ENCODE measurements around the gene PIP5KL1. TPM values are rescaled to one million over a fixed set of nuclear protein-coding genes. Genes with fewer than 3 reads are reported as not detected.

PIP5KL1 gene
- total and polyA plus RNA-seq, 2 of the 8 experiments (the other 6 are each of a cell fraction or from before 2014, with no cell fraction given), result 13.4 to 15.4 TPM

- no peak overlapping the region for H3K14ac ChIP-seq (ENCODE audit: insufficient read length)
- H3K9ac ChIP-seq (replicated peaks in 1 of 4; ENCODE audit: extremely low read depth in 1 of 4, low read depth in 3 of 4, low read length in 3 of 4), result no peak overlapping the region
- no peak overlapping the region for H2BK120ac ChIP-seq (replicated peaks; ENCODE audit: low read depth, low read length)
- no peaks in the 10 kb centered on the region for H3K79me1 ChIP-seq (ENCODE audit: low read depth, low read length)
- DNase-seq (ENCODE audit: low read depth in 1 of 2, low spot score in 2 of 2) (no peak), FAIRE-seq (no peak)
- no peak overlapping the region for H2BK5ac ChIP-seq (ENCODE audit: low read depth, low read length)
- peak overlapping the region; percentile 75 for H4K91ac ChIP-seq (replicated peaks; ENCODE audit: insufficient read length, low read length)
- H3K4me1 ChIP-seq (replicated peaks in 1 of 4; ENCODE audit: control insufficient read depth in 3 of 4, insufficient read depth in 4 of 4, low read length in 3 of 4), result peaks cover 13 to 24% (median 20%) of the 10 kb centered on the region in 4 experiments
- no peak overlapping the region for H3K56ac ChIP-seq (replicated peaks; ENCODE audit: insufficient read length, low read depth, low read length)
- H4K20me1 ChIP-seq (replicated peaks in 1 of 2; ENCODE audit: control insufficient read depth in 1 of 2, insufficient read depth in 2 of 2, low read length in 2 of 2), result peaks cover 0 to 3% of the 10 kb centered on the region in 2 experiments
- H2BK15ac ChIP-seq (ENCODE audit: low read length), result peak overlapping the region; percentile 13; the same call in 1 of the 2 replicates
- H4K5ac ChIP-seq (ENCODE audit: insufficient read length, low read depth, low read length), result no peak overlapping the region
- 23% methylated on average over 23 of the region's 24 CpGs; no CpG with 5 or more reads in 1 of the 2 experiments for WGBS, 2 experiments (ENCODE audit: extremely low coverage in 1 of 2, insufficient coverage in 1 of 2, insufficient read length in 1 of 2, insufficient replicate concordance in 2 of 2, low coverage in 1 of 2, low lambda C conversion rate in 2 of 2, missing lambda C conversion rate in 1 of 2)
- no peak overlapping the region for H3K4ac ChIP-seq (replicated peaks; ENCODE audit: insufficient read length, low read depth, low read length)
- H3K4me2 ChIP-seq (ENCODE audit: insufficient read depth in 1 of 2, low read depth in 2 of 2, low read length in 2 of 2), result peak overlapping the region; percentile 76 to 96
- H4K8ac ChIP-seq (ENCODE audit: extremely low read depth, insufficient read depth, low read length), result peak overlapping the region; percentile 66; the same call in 1 of the 2 replicates
- POLR2A ChIA-PET (ENCODE audit: partially characterized antibody), result interaction anchor here (0.7 to 1.6 kb wide), 8 partner anchors 9 to 172 kb away, joined by 3 to 5 read pairs (median 3); partner anchors contain the start of genes DPM2, NAIF1 and SLC25A25
- H2AK5ac ChIP-seq (ENCODE audit: low read depth, low read length), result no peak overlapping the region
- peak overlapping the region; percentile 48 for H3K18ac ChIP-seq (ENCODE audit: extremely low read depth, low read length)
- no peaks in the 10 kb centered on the region for H3K79me2 ChIP-seq (ENCODE audit: control insufficient read depth in 1 of 2, insufficient read depth in 2 of 2, low read length in 2 of 2)
- H3K9me3 ChIP-seq (ENCODE audit: insufficient read depth in 2 of 2, low read depth in 1 of 2, low read length in 1 of 2), result no peaks in the 10 kb centered on the region
- H2BK12ac ChIP-seq (ENCODE audit: low read depth, low read length), result peak overlapping the region; percentile 32; the same call in 1 of the 2 replicates
- H2AFZ ChIP-seq (ENCODE audit: low read length), result no peak overlapping the region
- H3K27me3 ChIP-seq (replicated peaks in 1 of 4; ENCODE audit: control insufficient read depth in 3 of 4, extremely low read depth in 1 of 4, insufficient read depth in 3 of 4, low read length in 3 of 4), result peaks cover 0 to 18% (median 16%) of the 10 kb centered on the region in 4 experiments; a peak in 6 of 7 replicates
- H3K27ac ChIP-seq (ENCODE audit: low read depth, low read length), result no peak overlapping the region
- H3K36me3 ChIP-seq (ENCODE audit: control insufficient read depth in 2 of 4, insufficient read depth in 4 of 4, low read length in 3 of 4), result no peaks in the 10 kb centered on the region
- CTCF ChIA-PET (ENCODE audit: partially characterized antibody), result interaction anchor here (0.6 to 8.1 kb wide), 8 partner anchors 15 to 1898 kb away, joined by 3 to 68 read pairs (median 4); no protein-coding TSS in a partner anchor
- H3K23me2 ChIP-seq (ENCODE audit: low read depth, low read length), result peaks cover 20% of the 10 kb centered on the region; the same call in 1 of the 2 replicates
- H3K4me3 ChIP-seq (ENCODE audit: extremely low read depth in 1 of 4, insufficient read depth in 2 of 4, low read depth in 3 of 4, low read length in 4 of 4), result peak overlapping the region; percentile 31 to 62 (median 48)
- H2BK20ac ChIP-seq (ENCODE audit: low read length), result no peak overlapping the region
- H3K23ac ChIP-seq (ENCODE audit: insufficient read length), result no peak overlapping the region
- TF ChIP-seq FOSL1 (IDR thresholded peaks at IDR 0.05; ENCODE audit: insufficient read depth, low read depth, low read length) (no peak), POLR2A (IDR thresholded peaks at IDR 0.05; ENCODE audit: control extremely low read depth in 1 of 2, low read depth in 2 of 2, low read length in 2 of 2) (no peak), SP4 (IDR thresholded peaks at IDR 0.05; ENCODE audit: low read length) (no peak), ATF3 (IDR thresholded peaks at IDR 0.05; ENCODE audit: insufficient read depth, low read depth, low read length) (no peak), SIX5 (IDR thresholded peaks at IDR 0.05; ENCODE audit: low read depth, low read length) (no peak), EGR1 (IDR thresholded peaks at IDR 0.05; ENCODE audit: borderline replicate concordance, low read depth, low read length) (no peak), JUND (IDR thresholded peaks at IDR 0.05; ENCODE audit: low read length) (no peak), CEBPB (IDR thresholded peaks at IDR 0.05; ENCODE audit: low read depth, low read length) (no peak), CTCF (IDR thresholded peaks at IDR 0.05; ENCODE audit: control extremely low read depth in 1 of 3, insufficient read depth in 1 of 3, low read depth in 1 of 3, low read length in 3 of 3) (no peak), GABPA (IDR thresholded peaks at IDR 0.05; ENCODE audit: borderline replicate concordance, insufficient read depth, low read length) (no peak)
Observed at GRCh38 chr9:127927988-127928675, 2.4 kb downstream of the PIP5KL1 start.
